H1 (cell line): ENCODE results near the gene ITGB5. TPM values are rescaled to one million over a fixed set of nuclear protein-coding genes. Genes with fewer than 3 reads are reported as not detected.

Experiments used
- CTCF ChIA-PET: fragments of 300-600 bp; sonication (Branson Sonifier 250); formaldehyde crosslinking; loops from one replicate; lab custom pipeline; 2021; ENCODE audit not compliant: partially characterized antibody; lab: Charles Lee
- POLR2A ChIA-PET: fragments of 300-600 bp; sonication (Branson Sonifier 250); formaldehyde crosslinking; loops from one replicate; lab custom pipeline; 2021; ENCODE audit warnings: inconsistent platforms; ENCODE audit not compliant: partially characterized antibody; lab: Charles Lee
- DNase-seq, 2 experiments: peaks; one replicate each; pipeline versions ENCODE4 v3.0.0 to v3.0.0-alpha.2; 2010 to 2022; ENCODE audit warnings: low spot score in 2 of 2, low read depth in 1 of 2, mixed read lengths in 1 of 2
- FAIRE-seq: peaks from 2 replicates; lab custom pipeline; 2011; peaks lifted over from hg19 to GRCh38; lab: Jason Lieb, UNC
- H2AFZ ChIP-seq: 2 replicates; pipeline ENCODE4 v1.8.1; 2012; ENCODE audit warnings: low read length, inconsistent platforms
- H2AK5ac ChIP-seq: 2 replicates; pipeline ENCODE4 v1.6.1; 2013; ENCODE audit warnings: low read depth, low read length
- H2BK120ac ChIP-seq: replicated peaks from 2 replicates; pipeline ENCODE3; 2013; ENCODE audit warnings: low read depth, low read length, inconsistent platforms
- H2BK12ac ChIP-seq: 2 replicates; pipeline ENCODE4 v1.6.1; 2013; ENCODE audit warnings: low read depth, low read length
- H2BK15ac ChIP-seq: 2 replicates; pipeline ENCODE4 v1.6.1; 2013; ENCODE audit warnings: low read length
- H2BK20ac ChIP-seq: 2 replicates; pipeline ENCODE4 v1.6.1; 2013; ENCODE audit warnings: low read length
- H2BK5ac ChIP-seq: 2 replicates; pipeline ENCODE4 v1.6.1; 2013; ENCODE audit warnings: low read depth, low read length
- H3K14ac ChIP-seq: 2 replicates; pipeline ENCODE4 v1.6.1; 2013; ENCODE audit warnings: inconsistent platforms; ENCODE audit not compliant: insufficient read length
- H3K18ac ChIP-seq: 2 replicates; pipeline ENCODE4 v1.6.1; 2013; ENCODE audit warnings: low read length; ENCODE audit errors: extremely low read depth
- H3K23ac ChIP-seq: 2 replicates; pipeline ENCODE4 v1.6.1; 2013; ENCODE audit warnings: inconsistent platforms; ENCODE audit not compliant: insufficient read length
- H3K23me2 ChIP-seq: 2 replicates; pipeline ENCODE4 v1.6.1; 2013; ENCODE audit warnings: low read depth, low read length
- H3K27ac ChIP-seq: 2 replicates; pipeline ENCODE4 v1.6.1; 2011; ENCODE audit warnings: low read depth, low read length, inconsistent platforms
- H3K27me3 ChIP-seq, 4 experiments: replicated peaks in 1 of 4; 1 replicate in 1 of 4; 2 replicates in 3 of 4; pipeline versions ENCODE4 v1.6.1 to v1.8.1; 2011 to 2013; ENCODE audit warnings: low read length in 3 of 4, mild to moderate bottlenecking in 3 of 4, inconsistent platforms in 2 of 4, mixed read lengths in 2 of 4, moderate library complexity in 1 of 4; ENCODE audit not compliant: control insufficient read depth in 3 of 4, insufficient read depth in 3 of 4; ENCODE audit errors: extremely low read depth in 1 of 4
- H3K36me3 ChIP-seq, 4 experiments: 2 replicates each; pipeline versions ENCODE4 v1.6.1 to v1.8.1; 2011 to 2013; ENCODE audit warnings: mild to moderate bottlenecking in 4 of 4, low read length in 3 of 4, moderate library complexity in 2 of 4, control low read depth in 1 of 4, inconsistent platforms in 1 of 4; ENCODE audit not compliant: insufficient read depth in 4 of 4, control insufficient read depth in 2 of 4
- H3K4ac ChIP-seq: replicated peaks from 2 replicates; pipeline ENCODE3; 2013; ENCODE audit warnings: low read length, low read depth, mixed read lengths, inconsistent platforms; ENCODE audit not compliant: insufficient read length
- H3K4me1 ChIP-seq, 4 experiments: replicated peaks in 1 of 4; 1 replicate in 1 of 4; 2 replicates in 3 of 4; pipeline versions ENCODE4 v1.6.1 to v1.8.1; 2011 to 2013; ENCODE audit warnings: low read length in 3 of 4, inconsistent platforms in 2 of 4, mixed read lengths in 1 of 4; ENCODE audit not compliant: insufficient read depth in 4 of 4, control insufficient read depth in 3 of 4
- H3K4me2 ChIP-seq, 2 experiments: 2 replicates each; pipeline versions ENCODE4 v1.6.1 to v1.8.1; 2011 to 2013; ENCODE audit warnings: low read depth in 2 of 2, low read length in 2 of 2, control low read depth in 1 of 2, inconsistent platforms in 1 of 2, mild to moderate bottlenecking in 1 of 2; ENCODE audit not compliant: insufficient read depth in 1 of 2
- H3K4me3 ChIP-seq, 4 experiments: fragments of 200-600, 300-600 bp in 1 of 4; sonication (generic), shearing (Covaris generic), sonication (Bioruptor Twin) in 1 of 4; 2 replicates each; pipeline versions ENCODE4 v1.5.1 to v1.8.1; 2011 to 2016; ENCODE audit warnings: low read length in 4 of 4, low read depth in 3 of 4, control low read depth in 2 of 4, inconsistent platforms in 2 of 4, mild to moderate bottlenecking in 2 of 4, mixed read lengths in 1 of 4, moderate library complexity in 1 of 4; ENCODE audit not compliant: insufficient read depth in 2 of 4; ENCODE audit errors: extremely low read depth in 1 of 4
- H3K56ac ChIP-seq: replicated peaks from 2 replicates; pipeline ENCODE3; 2013; ENCODE audit warnings: low read depth, mild to moderate bottlenecking, mixed read lengths, low read length, inconsistent platforms; ENCODE audit not compliant: insufficient read length
- H3K79me1 ChIP-seq: 2 replicates; pipeline ENCODE4 v1.6.1; 2013; ENCODE audit warnings: low read depth, low read length, control low read depth
- H3K79me2 ChIP-seq, 2 experiments: 2 replicates each; pipeline versions ENCODE4 v1.6.1 to v1.8.1; 2012 to 2013; ENCODE audit warnings: low read length in 2 of 2, mild to moderate bottlenecking in 2 of 2, inconsistent platforms in 1 of 2; ENCODE audit not compliant: insufficient read depth in 2 of 2, control insufficient read depth in 1 of 2
- H3K9ac ChIP-seq, 4 experiments: replicated peaks in 1 of 4; 1 replicate in 1 of 4; 2 replicates in 3 of 4; pipeline versions ENCODE4 v1.6.1 to v1.8.1; 2011 to 2013; ENCODE audit warnings: low read depth in 3 of 4, low read length in 3 of 4, control low read depth in 2 of 4, mild to moderate bottlenecking in 2 of 4, moderate library complexity in 2 of 4, inconsistent platforms in 1 of 4; ENCODE audit errors: extremely low read depth in 1 of 4
- H3K9me3 ChIP-seq, 2 experiments: 2 replicates each; pipeline versions ENCODE4 v1.6.1 to v1.8.1; 2012 to 2013; ENCODE audit warnings: mild to moderate bottlenecking in 2 of 2, moderate library complexity in 2 of 2, control low read depth in 1 of 2, inconsistent platforms in 1 of 2, low read depth in 1 of 2, low read length in 1 of 2, mixed read lengths in 1 of 2; ENCODE audit not compliant: insufficient read depth in 2 of 2
- H4K20me1 ChIP-seq, 2 experiments: replicated peaks in 1 of 2; 2 replicates each; pipeline versions ENCODE3 to v1.8.1; 2011 to 2013; ENCODE audit warnings: inconsistent platforms in 2 of 2, low read length in 2 of 2, mild to moderate bottlenecking in 1 of 2; ENCODE audit not compliant: insufficient read depth in 2 of 2, control insufficient read depth in 1 of 2
- H4K5ac ChIP-seq: 2 replicates; pipeline ENCODE4 v1.6.1; 2013; ENCODE audit warnings: low read length, low read depth, mixed read lengths, inconsistent platforms; ENCODE audit not compliant: insufficient read length
- H4K8ac ChIP-seq: 2 replicates; pipeline ENCODE4 v1.8.0; 2013; ENCODE audit warnings: mild to moderate bottlenecking, moderate library complexity, low read length, inconsistent platforms; ENCODE audit not compliant: insufficient read depth; ENCODE audit errors: extremely low read depth
- H4K91ac ChIP-seq: replicated peaks from 2 replicates; pipeline ENCODE3; 2013; ENCODE audit warnings: low read length, mixed read lengths, inconsistent platforms; ENCODE audit not compliant: insufficient read length
- ASH2L ChIP-seq: fragments of 200-600, 300-600 bp; sonication (generic); IDR thresholded peaks from one replicate; pipeline ENCODE4 v1.7.1; 2017; ENCODE audit warnings: low read length
- BCL11A ChIP-seq, 2 experiments: IDR thresholded peaks; one replicate each; pipeline ENCODE4 v1.6.1; 2011; ENCODE audit warnings: low read depth in 2 of 2, low read length in 2 of 2, mild to moderate bottlenecking in 2 of 2
- BRCA1 ChIP-seq: IDR thresholded peaks from 2 replicates; pipeline ENCODE4 v1.6.1; 2012; ENCODE audit warnings: low read depth, low read length, improper control_type of control experiment
- HDAC2 ChIP-seq, 2 experiments: fragments of 300-600 bp in 1 of 2; sonication (generic) in 1 of 2; IDR thresholded peaks; 2 replicates each; pipeline ENCODE4 v1.6.1; 2011 to 2012; ENCODE audit warnings: low read depth in 2 of 2, low read length in 2 of 2, mild to moderate bottlenecking in 2 of 2, moderate library complexity in 2 of 2, borderline replicate concordance in 1 of 2, inconsistent platforms in 1 of 2
- POLR2A ChIP-seq, 2 experiments: IDR thresholded peaks; 1 replicate in 1 of 2; 2 replicates in 1 of 2; pipeline ENCODE4 v1.6.1; 2011; ENCODE audit warnings: low read depth in 2 of 2, low read length in 2 of 2, mild to moderate bottlenecking in 2 of 2; ENCODE audit errors: control extremely low read depth in 1 of 2
- SP1 ChIP-seq: IDR thresholded peaks from 2 replicates; pipeline ENCODE4 v1.6.1; 2011; ENCODE audit warnings: low read depth, low read length
- YY1 ChIP-seq: IDR thresholded peaks from 2 replicates; pipeline ENCODE4 v1.6.1; 2011; ENCODE audit warnings: low read depth, mild to moderate bottlenecking, low read length
- ZNF274 ChIP-seq: IDR thresholded peaks from 2 replicates; pipeline ENCODE4 v1.7.0; 2012; ENCODE audit warnings: low read length, borderline replicate concordance; ENCODE audit errors: extremely low read depth
- WGBS, 2 experiments: shearing (Covaris generic) in 1 of 2; methylation state at CpG; one replicate each; pipeline versions ENCODE4 v1.1.6 to v1.1.7; 2013 to 2015; ENCODE audit warnings: low lambda C conversion rate in 2 of 2, mixed read lengths in 2 of 2, inconsistent platforms in 1 of 2, low coverage in 1 of 2, missing lambda C conversion rate in 1 of 2; ENCODE audit not compliant: insufficient replicate concordance in 2 of 2, insufficient coverage in 1 of 2, insufficient read length in 1 of 2; ENCODE audit errors: extremely low coverage in 1 of 2, missing lambda C conversion rate in 1 of 2; 5-methylcytosine and 5-hydroxymethylcytosine counted together
- polyA plus RNA-seq, 7 experiments: library from polyadenylated mRNA; depleted of rRNA in 3 of 7; stranded (reverse) in 5 of 7; unstranded in 2 of 7; fragments of >200 nt in 5 of 7; fragments of 200-250 nt in 2 of 7; gene quantifications; 1 replicate in 5 of 7; 2 replicates in 1 of 7; 4 replicates in 1 of 7; pipeline versions ENCODE4 v1.2.1 to v1.2.3, GENCODE V29; 2011 to 2013; ENCODE audit warnings: missing spikeins in 2 of 7, mixed read lengths in 2 of 7
- total RNA-seq: library from RNA; stranded (reverse); fragmentation: NEBNext Ultra II Directional; extraction: Animal tissue kit (Norgen Biotek cat#: 25700); gene quantifications from 2 replicates; pipeline ENCODE4 v1.2.1, GENCODE V29; 2021
- TF ChIP-seq, protein P1 (sequence below): IDR thresholded peaks from 2 replicates; pipeline ENCODE4 v1.6.1; 2012; ENCODE audit warnings: inconsistent platforms

Gene ITGB5
- total and polyA plus RNA-seq, 2 of the 8 experiments (the other 6 are each of a cell fraction or from before 2014, with no cell fraction given): 101 to 268 TPM

DNA sequence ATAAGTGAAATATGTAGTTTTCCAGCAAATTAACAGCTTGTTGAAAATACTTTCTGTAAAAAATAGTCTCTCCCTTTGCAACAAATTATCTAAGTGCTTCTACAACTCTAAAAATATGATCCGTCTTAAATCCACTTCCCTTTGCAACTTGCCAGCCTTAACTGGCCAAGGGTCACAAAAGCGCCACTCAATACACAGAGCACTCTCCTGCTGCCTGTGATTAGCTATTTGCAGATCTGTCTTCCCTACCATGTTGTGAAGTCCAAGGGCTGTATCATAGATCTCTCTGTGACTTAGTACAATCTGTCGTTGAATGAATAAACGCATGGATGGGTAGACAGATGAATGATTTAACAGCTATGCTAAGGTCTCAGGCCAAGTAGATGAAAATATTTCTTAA lies 76.2 kb downstream of the ITGB5 start:
- H3K4ac ChIP-seq: no peak overlapping the region
- no peak overlapping the region for H2BK5ac ChIP-seq
- no peaks in the 10 kb centered on the region; a peak in 1 of 7 replicates for H3K4me1 ChIP-seq
- no peak overlapping the region for H2BK12ac ChIP-seq
- H2AFZ ChIP-seq: no peak overlapping the region
- peaks cover 2 to 5% of the 10 kb centered on the region in 2 experiments for H4K20me1 ChIP-seq
- no peak overlapping the region for H2AK5ac ChIP-seq
- no peak overlapping the region for H3K18ac ChIP-seq
- H4K5ac ChIP-seq: no peak overlapping the region
- H3K23ac ChIP-seq: no peak overlapping the region
- FAIRE-seq (no peak), DNase-seq (no peak)
- H3K36me3 ChIP-seq: peaks cover 0 to 6% (median 2%) of the 10 kb centered on the region in 4 experiments; a peak in 5 of 8 replicates
- H3K9me3 ChIP-seq: no peaks in the 10 kb centered on the region
- no peak overlapping the region for H3K56ac ChIP-seq
- no peak overlapping the region for H3K27ac ChIP-seq
- ChIA-PET POLR2A (no interaction called here), CTCF (interaction anchor here (0.6 to 2.7 kb wide), 6 partner anchors 12 to 91 kb away, joined by 3 to 14 read pairs (median 8); no protein-coding TSS in a partner anchor)
- no peak overlapping the region for H3K4me2 ChIP-seq
- H3K79me2 ChIP-seq: no peaks in the 10 kb centered on the region
- no peak overlapping the region for H3K9ac ChIP-seq
- 89% methylated on average over 4 of the region's 4 CpGs; no CpG with 5 or more reads in 1 of the 2 experiments for WGBS, 2 experiments
- H2BK120ac ChIP-seq: no peak overlapping the region
- H3K23me2 ChIP-seq: no peaks in the 10 kb centered on the region
- no peak overlapping the region for H4K91ac ChIP-seq
- no peak overlapping the region for H2BK20ac ChIP-seq
- H3K14ac ChIP-seq: no peak overlapping the region
- H3K27me3 ChIP-seq: no peaks in the 10 kb centered on the region
- no peak overlapping the region for H4K8ac ChIP-seq
- H2BK15ac ChIP-seq: no peak overlapping the region
- peaks cover 4% of the 10 kb centered on the region; the same call in 1 of the 2 replicates for H3K79me1 ChIP-seq
- H3K4me3 ChIP-seq: no peak overlapping the region
- TF ChIP-seq YY1 (no peak), ZNF274 (no peak), SP1 (no peak), BCL11A (IDR thresholded peaks at IDR 0.05; ENCODE audit: low read depth in 2 of 2, low read length in 2 of 2) (no peak), HDAC2 (IDR thresholded peaks at IDR 0.05; ENCODE audit: borderline replicate concordance in 1 of 2, low read depth in 2 of 2, low read length in 2 of 2) (no peak), POLR2A (IDR thresholded peaks at IDR 0.05; ENCODE audit: control extremely low read depth in 1 of 2, low read depth in 2 of 2, low read length in 2 of 2) (no peak), BRCA1 (no peak), ASH2L (no peak)
- TF ChIP-seq, protein P1, sequence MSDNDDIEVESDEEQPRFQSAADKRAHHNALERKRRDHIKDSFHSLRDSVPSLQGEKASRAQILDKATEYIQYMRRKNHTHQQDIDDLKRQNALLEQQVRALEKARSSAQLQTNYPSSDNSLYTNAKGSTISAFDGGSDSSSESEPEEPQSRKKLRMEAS: no peak
